HT1080 (cell line): ENCODE results near the gene LRCH4. TPM values are rescaled to one million over a fixed set of nuclear protein-coding genes. Genes with fewer than 3 reads are reported as not detected.

Experiments
- DNase-seq: peaks from one replicate; pipeline ENCODE4 v3.0.0-alpha.2; 2015; ENCODE audit warnings: low read depth
- polyA plus RNA-seq, 2 experiments: library from polyadenylated mRNA; depleted of rRNA; stranded (reverse); fragments of >200 nt; gene quantifications; 2 replicates each; pipeline ENCODE4 v1.2.3, GENCODE V29; 2015
- total RNA-seq: library from RNA; depleted of rRNA; stranded (reverse); fragments of >200 nt; shearing (Covaris generic); gene quantifications from 2 replicates; pipeline ENCODE4 v1.2.3, GENCODE V29; 2014; rRNA removed

The LRCH4 gene
- 14.3 and 19.7 TPM in 2 replicates for total RNA-seq
- 31.7 and 32.8 TPM in 2 replicates for polyA plus RNA-seq (2015; cell fraction: cytosol; rRNA removed)
- polyA plus RNA-seq (2015; cell fraction: nucleus; rRNA removed) = 110 and 119 TPM in 2 replicates

GRCh38 chr7:100585511-100586265, at the start of gene LRCH4:
TSS of gene LRCH4 (minus strand) at chr7:100586129. CDS start at chr7:100586100, 29 bp downstream.
- DNase-seq = no peak

- DNase-seq = no peak
Observed at GRCh38 chr7:100632951-100633717, 47.2 kb upstream of the LRCH4 start.

- no peak for DNase-seq
Observed at GRCh38 chr7:100630066-100630465, 44.1 kb upstream of the LRCH4 start.

GRCh38 chr7:100629117-100629716, 43.3 kb upstream of the LRCH4 start:
- DNase-seq = peak; percentile 18

GRCh38 chr7:100627238-100627549, 41.3 kb upstream of the LRCH4 start:
- no peak for DNase-seq

GRCh38 chr7:100626530-100627237, 40.8 kb upstream of the LRCH4 start:
- no peak for DNase-seq

- no peak for DNase-seq
Observed at GRCh38 chr7:100626055-100626454, 40.1 kb upstream of the LRCH4 start.

- no peak for DNase-seq
Observed at GRCh38 chr7:100623951-100624824, 38.3 kb upstream of the LRCH4 start.

- no peak for DNase-seq
Observed at GRCh38 chr7:100621554-100621953, 35.6 kb upstream of the LRCH4 start.

- no peak for DNase-seq
Observed at GRCh38 chr7:100620804-100621203, 34.9 kb upstream of the LRCH4 start.

- no peak for DNase-seq
Observed at GRCh38 chr7:100620239-100620638, 34.3 kb upstream of the LRCH4 start.

- DNase-seq = peak; percentile 54
Observed at GRCh38 chr7:100614308-100614861, 28.5 kb upstream of the LRCH4 start.

- DNase-seq = no peak
Observed at GRCh38 chr7:100613412-100614175, 27.7 kb upstream of the LRCH4 start.

GRCh38 chr7:100612730-100613390, 26.9 kb upstream of the LRCH4 start:
- no peak for DNase-seq

- DNase-seq = peak; percentile 98
Observed at GRCh38 chr7:100611983-100612729, 26.2 kb upstream of the LRCH4 start, which contains the start of gene MOSPD3. TSS of gene MOSPD3 (plus strand) at chr7:100612540. CDS start at chr7:100612792, 252 bp downstream.

GRCh38 chr7:100609958-100610357, 24.0 kb upstream of the LRCH4 start:
- DNase-seq = no peak

- peak; percentile 62 for DNase-seq
Observed at GRCh38 chr7:100607111-100607510, 21.2 kb upstream of the LRCH4 start.

GRCh38 chr7:100606313-100606712, 20.4 kb upstream of the LRCH4 start:
- DNase-seq = no peak
